GM23338 (cell line): ENCODE data around the gene PRDM5.

Experiments used
- CREB1 ChIP-seq: fragments of 250-450 bp; sonication (Bioruptor Pico); IDR thresholded peaks from 2 replicates; pipeline ENCODE4 v1.5.0; 2020; ENCODE audit warnings: low read depth, mild to moderate bottlenecking, moderate library complexity
- EZH2 ChIP-seq: fragments of 200-600 bp; sonication (generic); IDR thresholded peaks from one replicate; pipeline ENCODE4 v1.8.0; 2017; ENCODE audit warnings: antibody characterized with exemption, mild to moderate bottlenecking, low read depth; ENCODE audit not compliant: unreplicated experiment
- EZH2phosphoT487 ChIP-seq: fragments of 200-600 bp; sonication (generic); IDR thresholded peaks from one replicate; pipeline ENCODE4 v1.8.1; 2018; ENCODE audit warnings: antibody characterized with exemption; ENCODE audit not compliant: unreplicated experiment
- JUNB ChIP-seq: IDR thresholded peaks from one replicate; pipeline ENCODE4 v1.6.1; 2016; ENCODE audit warnings: antibody characterized with exemption; ENCODE audit not compliant: unreplicated experiment
- POLR2AphosphoS5 ChIP-seq: IDR thresholded peaks from 2 replicates; pipeline ENCODE4 v1.6.1; 2016; ENCODE audit warnings: antibody characterized with exemption, low read depth
- ZNF114 ChIP-seq: fragments of 250-450 bp; sonication (Bioruptor Pico); IDR thresholded peaks from 2 replicates; pipeline ENCODE4 v1.5.0; 2020; ENCODE audit warnings: mild to moderate bottlenecking, moderate library complexity
- TF ChIP-seq, protein P1 (sequence below), 2 experiments: fragments of 200-600 bp in 1 of 2; sonication (generic) in 1 of 2; conservative IDR thresholded peaks; 2 replicates each; pipeline versions ENCODE4 v1.5.1 to v1.6.1; 2016 to 2017; ENCODE audit warnings: antibody characterized with exemption in 2 of 2, low read depth in 2 of 2, mild to moderate bottlenecking in 2 of 2, moderate library complexity in 1 of 2
- TF ChIP-seq, protein P2 (sequence below): IDR thresholded peaks from one replicate; pipeline ENCODE4 v1.6.1; 2018; ENCODE audit warnings: antibody characterized with exemption; ENCODE audit not compliant: unreplicated experiment

DNA sequence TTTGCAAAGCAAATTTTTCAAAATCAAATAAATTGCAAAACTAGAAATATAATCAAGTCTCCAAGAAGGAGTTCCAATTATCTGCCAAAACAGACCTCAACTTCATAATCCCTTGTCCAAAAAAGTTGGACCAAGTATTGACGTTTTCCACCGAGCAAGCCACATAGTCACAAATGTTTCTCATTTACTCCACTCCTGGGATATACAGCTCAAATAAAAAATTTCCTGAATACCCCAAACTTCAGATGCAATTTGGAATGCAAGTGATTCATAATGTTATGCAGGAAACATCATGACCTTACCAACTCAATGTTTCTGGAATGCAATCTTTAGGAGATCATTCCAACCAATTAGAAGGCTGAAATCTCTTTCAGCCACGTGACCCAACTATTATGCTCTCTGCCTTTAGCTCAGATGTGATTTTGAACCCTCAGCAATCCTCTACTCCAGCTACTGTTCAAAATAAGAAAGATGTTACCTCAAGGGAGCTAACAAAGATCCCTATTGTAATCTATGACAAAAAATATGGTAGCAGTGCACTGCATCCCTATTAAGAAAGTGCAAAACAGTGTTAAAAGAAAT lies 72.4 kb downstream of the PRDM5 start:
- TF ChIP-seq, protein P1, sequence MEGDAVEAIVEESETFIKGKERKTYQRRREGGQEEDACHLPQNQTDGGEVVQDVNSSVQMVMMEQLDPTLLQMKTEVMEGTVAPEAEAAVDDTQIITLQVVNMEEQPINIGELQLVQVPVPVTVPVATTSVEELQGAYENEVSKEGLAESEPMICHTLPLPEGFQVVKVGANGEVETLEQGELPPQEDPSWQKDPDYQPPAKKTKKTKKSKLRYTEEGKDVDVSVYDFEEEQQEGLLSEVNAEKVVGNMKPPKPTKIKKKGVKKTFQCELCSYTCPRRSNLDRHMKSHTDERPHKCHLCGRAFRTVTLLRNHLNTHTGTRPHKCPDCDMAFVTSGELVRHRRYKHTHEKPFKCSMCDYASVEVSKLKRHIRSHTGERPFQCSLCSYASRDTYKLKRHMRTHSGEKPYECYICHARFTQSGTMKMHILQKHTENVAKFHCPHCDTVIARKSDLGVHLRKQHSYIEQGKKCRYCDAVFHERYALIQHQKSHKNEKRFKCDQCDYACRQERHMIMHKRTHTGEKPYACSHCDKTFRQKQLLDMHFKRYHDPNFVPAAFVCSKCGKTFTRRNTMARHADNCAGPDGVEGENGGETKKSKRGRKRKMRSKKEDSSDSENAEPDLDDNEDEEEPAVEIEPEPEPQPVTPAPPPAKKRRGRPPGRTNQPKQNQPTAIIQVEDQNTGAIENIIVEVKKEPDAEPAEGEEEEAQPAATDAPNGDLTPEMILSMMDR (conservative IDR thresholded peaks at IDR 0.05; ENCODE audit: low read depth in 2 of 2), result no peak
- TF ChIP-seq POLR2AphosphoS5, result no peak
- TF ChIP-seq, protein P2, sequence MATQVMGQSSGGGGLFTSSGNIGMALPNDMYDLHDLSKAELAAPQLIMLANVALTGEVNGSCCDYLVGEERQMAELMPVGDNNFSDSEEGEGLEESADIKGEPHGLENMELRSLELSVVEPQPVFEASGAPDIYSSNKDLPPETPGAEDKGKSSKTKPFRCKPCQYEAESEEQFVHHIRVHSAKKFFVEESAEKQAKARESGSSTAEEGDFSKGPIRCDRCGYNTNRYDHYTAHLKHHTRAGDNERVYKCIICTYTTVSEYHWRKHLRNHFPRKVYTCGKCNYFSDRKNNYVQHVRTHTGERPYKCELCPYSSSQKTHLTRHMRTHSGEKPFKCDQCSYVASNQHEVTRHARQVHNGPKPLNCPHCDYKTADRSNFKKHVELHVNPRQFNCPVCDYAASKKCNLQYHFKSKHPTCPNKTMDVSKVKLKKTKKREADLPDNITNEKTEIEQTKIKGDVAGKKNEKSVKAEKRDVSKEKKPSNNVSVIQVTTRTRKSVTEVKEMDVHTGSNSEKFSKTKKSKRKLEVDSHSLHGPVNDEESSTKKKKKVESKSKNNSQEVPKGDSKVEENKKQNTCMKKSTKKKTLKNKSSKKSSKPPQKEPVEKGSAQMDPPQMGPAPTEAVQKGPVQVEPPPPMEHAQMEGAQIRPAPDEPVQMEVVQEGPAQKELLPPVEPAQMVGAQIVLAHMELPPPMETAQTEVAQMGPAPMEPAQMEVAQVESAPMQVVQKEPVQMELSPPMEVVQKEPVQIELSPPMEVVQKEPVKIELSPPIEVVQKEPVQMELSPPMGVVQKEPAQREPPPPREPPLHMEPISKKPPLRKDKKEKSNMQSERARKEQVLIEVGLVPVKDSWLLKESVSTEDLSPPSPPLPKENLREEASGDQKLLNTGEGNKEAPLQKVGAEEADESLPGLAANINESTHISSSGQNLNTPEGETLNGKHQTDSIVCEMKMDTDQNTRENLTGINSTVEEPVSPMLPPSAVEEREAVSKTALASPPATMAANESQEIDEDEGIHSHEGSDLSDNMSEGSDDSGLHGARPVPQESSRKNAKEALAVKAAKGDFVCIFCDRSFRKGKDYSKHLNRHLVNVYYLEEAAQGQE, result no peak
- no peak for TF ChIP-seq EZH2
- TF ChIP-seq EZH2phosphoT487, result no peak
- no peak for TF ChIP-seq CREB1 (CRISPR knock-in tag)
- no peak for TF ChIP-seq ZNF114 (CRISPR knock-in tag)
- no peak for TF ChIP-seq JUNB
